ENCODE data around the gene KLHDC4. TPM values are rescaled to one million over a fixed set of nuclear protein-coding genes. Genes with fewer than 3 reads are reported as not detected.

KLHDC4 gene
- total and polyA plus RNA-seq, 2 experiments from 2014 or later = 12.8 to 15.6 TPM

- Histone ChIP-seq H3K36me3 (replicated peaks; ENCODE audit: insufficient read depth, low read depth) (no peaks in the 10 kb centered on the region), H3K4me2 (no peak overlapping the region), H3K79me2 (no peaks in the 10 kb centered on the region), H3K27ac (no peak overlapping the region), H3K4me3 (no peak overlapping the region), H3K4me1 (ENCODE audit: insufficient read depth) (no peaks in the 10 kb centered on the region), H3K9me3 (ENCODE audit: low read depth) (no peaks in the 10 kb centered on the region), H4K20me1 (ENCODE audit: insufficient read depth, poor library complexity, severe bottlenecking) (no peaks in the 10 kb centered on the region), H3K9me2 (replicated peaks; ENCODE audit: insufficient read depth) (no peaks in the 10 kb centered on the region), H2AFZ (no peak overlapping the region), H3K27me3 (no peaks in the 10 kb centered on the region)
- TF ChIP-seq EZH2phosphoT487 (IDR thresholded peaks at IDR 0.05; ENCODE audit: low read depth, severe bottlenecking, unreplicated experiment) (no peak), EZH2 (IDR thresholded peaks at IDR 0.05; ENCODE audit: borderline replicate concordance) (no peak), CTCF (IDR thresholded peaks at IDR 0.05; ENCODE audit: poor library complexity) (no peak)
- 97% methylated on average over 14 of the region's 14 CpGs for WGBS (ENCODE audit: low lambda C conversion rate, missing lambda C conversion rate)
- no peak for DNase-seq (ENCODE audit: low spot score)
These were observed 68.0 kb downstream of the KLHDC4 start for GRCh38 chr16:87697792-87698191.

- H3K9me2 ChIP-seq (replicated peaks; ENCODE audit: insufficient read depth) = no peaks in the 10 kb centered on the region
- H4K20me1 ChIP-seq (ENCODE audit: insufficient read depth, poor library complexity, severe bottlenecking) = no peaks in the 10 kb centered on the region
- no peak overlapping the region for H3K27ac ChIP-seq
- no peaks in the 10 kb centered on the region for H3K79me2 ChIP-seq
- no peaks in the 10 kb centered on the region for H3K36me3 ChIP-seq (replicated peaks; ENCODE audit: insufficient read depth, low read depth)
- TF ChIP-seq EZH2 (IDR thresholded peaks at IDR 0.05; ENCODE audit: borderline replicate concordance) = no peak
- TF ChIP-seq CTCF (IDR thresholded peaks at IDR 0.05; ENCODE audit: poor library complexity) = no peak
- no peak for TF ChIP-seq EZH2phosphoT487 (IDR thresholded peaks at IDR 0.05; ENCODE audit: low read depth, severe bottlenecking, unreplicated experiment)
- no peaks in the 10 kb centered on the region for H3K9me3 ChIP-seq (ENCODE audit: low read depth)
- no peaks in the 10 kb centered on the region for H3K4me1 ChIP-seq (ENCODE audit: insufficient read depth)
- DNase-seq (ENCODE audit: low spot score) = no peak
- no peak overlapping the region for H3K4me3 ChIP-seq
- H3K4me2 ChIP-seq = no peak overlapping the region
- no peaks in the 10 kb centered on the region for H3K27me3 ChIP-seq
- H2AFZ ChIP-seq = no peak overlapping the region
- WGBS (ENCODE audit: low lambda C conversion rate, missing lambda C conversion rate) = 97% methylated on average over 21 of the region's 21 CpGs
These were observed 68.5 kb downstream of the KLHDC4 start for GRCh38 chr16:87697256-87697655.

GRCh38 chr16:87696726-87697125, 69.1 kb downstream of the KLHDC4 start:
- Histone ChIP-seq H3K9me3 (ENCODE audit: low read depth) (no peaks in the 10 kb centered on the region), H4K20me1 (ENCODE audit: insufficient read depth, poor library complexity, severe bottlenecking) (no peaks in the 10 kb centered on the region), H3K27ac (no peak overlapping the region), H3K27me3 (no peaks in the 10 kb centered on the region), H3K4me1 (ENCODE audit: insufficient read depth) (no peaks in the 10 kb centered on the region), H3K79me2 (no peaks in the 10 kb centered on the region), H3K9me2 (replicated peaks; ENCODE audit: insufficient read depth) (no peaks in the 10 kb centered on the region), H3K4me3 (no peak overlapping the region), H3K4me2 (no peak overlapping the region), H2AFZ (no peak overlapping the region), H3K36me3 (replicated peaks; ENCODE audit: insufficient read depth, low read depth) (no peaks in the 10 kb centered on the region)
- DNase-seq (ENCODE audit: low spot score) = no peak
- WGBS (ENCODE audit: low lambda C conversion rate, missing lambda C conversion rate) = 81% methylated on average over 18 of the region's 18 CpGs
- no peak for TF ChIP-seq CTCF (IDR thresholded peaks at IDR 0.05; ENCODE audit: poor library complexity)
- TF ChIP-seq EZH2 (IDR thresholded peaks at IDR 0.05; ENCODE audit: borderline replicate concordance) = no peak
- no peak for TF ChIP-seq EZH2phosphoT487 (IDR thresholded peaks at IDR 0.05; ENCODE audit: low read depth, severe bottlenecking, unreplicated experiment)

GRCh38 chr16:87695534-87695933, 70.3 kb downstream of the KLHDC4 start:
- Histone ChIP-seq H3K27me3 (no peaks in the 10 kb centered on the region), H3K4me3 (no peak overlapping the region), H4K20me1 (ENCODE audit: insufficient read depth, poor library complexity, severe bottlenecking) (no peaks in the 10 kb centered on the region), H3K27ac (no peak overlapping the region), H3K79me2 (no peaks in the 10 kb centered on the region), H3K9me3 (ENCODE audit: low read depth) (no peaks in the 10 kb centered on the region), H2AFZ (no peak overlapping the region), H3K9me2 (replicated peaks; ENCODE audit: insufficient read depth) (no peaks in the 10 kb centered on the region), H3K4me2 (no peak overlapping the region), H3K4me1 (ENCODE audit: insufficient read depth) (no peaks in the 10 kb centered on the region), H3K36me3 (replicated peaks; ENCODE audit: insufficient read depth, low read depth) (no peaks in the 10 kb centered on the region)
- no peak for DNase-seq (ENCODE audit: low spot score)
- TF ChIP-seq CTCF (IDR thresholded peaks at IDR 0.05; ENCODE audit: poor library complexity) (no peak), EZH2 (IDR thresholded peaks at IDR 0.05; ENCODE audit: borderline replicate concordance) (no peak), EZH2phosphoT487 (IDR thresholded peaks at IDR 0.05; ENCODE audit: low read depth, severe bottlenecking, unreplicated experiment) (no peak)
- WGBS (ENCODE audit: low lambda C conversion rate, missing lambda C conversion rate) = 94% methylated on average over 12 of the region's 12 CpGs

All from hepatocyte (in vitro differentiated cells).